Osteoblast (primary cell): ENCODE measurements around the gene CD46. TPM values are rescaled to one million over a fixed set of nuclear protein-coding genes. Genes with fewer than 3 reads are reported as not detected.

ENCODE experiments used
- DNase-seq: peaks from one replicate; pipeline ENCODE4 v3.0.0; 2011; ENCODE audit warnings: low spot score, mixed read lengths; ENCODE audit not compliant: insufficient read length; ENCODE audit errors: missing footprints
- H2AFZ ChIP-seq: 2 replicates; pipeline ENCODE4 v1.6.0; 2011; ENCODE audit warnings: mild to moderate bottlenecking, low read length
- H3K27ac ChIP-seq: 2 replicates; pipeline ENCODE4 v1.5.1; 2011; ENCODE audit warnings: mild to moderate bottlenecking, low read depth, low read length, moderate library complexity
- H3K27me3 ChIP-seq: 2 replicates; pipeline ENCODE4 v1.6.0; 2012; ENCODE audit warnings: mild to moderate bottlenecking, control low read depth, inconsistent platforms, low read length, moderate library complexity; ENCODE audit not compliant: insufficient read depth
- H3K36me3 ChIP-seq: 2 replicates; pipeline ENCODE4 v1.5.1; 2011; ENCODE audit warnings: mild to moderate bottlenecking, low read length, control low read depth, moderate library complexity; ENCODE audit not compliant: insufficient read depth
- H3K4me1 ChIP-seq: 2 replicates; pipeline ENCODE4 v1.5.1; 2011; ENCODE audit warnings: mild to moderate bottlenecking, low read length, control low read depth, moderate library complexity; ENCODE audit not compliant: insufficient read depth
- H3K4me2 ChIP-seq: 2 replicates; pipeline ENCODE4 v1.6.0; 2011; ENCODE audit warnings: mild to moderate bottlenecking, low read length; ENCODE audit not compliant: insufficient read depth
- H3K4me3 ChIP-seq: fragments of 200-600 bp; sonication (generic); 3 replicates; pipeline ENCODE4 v1.5.1; 2012; ENCODE audit warnings: mild to moderate bottlenecking, low read length, inconsistent platforms; ENCODE audit not compliant: insufficient read depth
- H3K79me2 ChIP-seq: 2 replicates; pipeline ENCODE4 v1.6.0; 2012; ENCODE audit warnings: mild to moderate bottlenecking, low read length, control low read depth, inconsistent platforms; ENCODE audit not compliant: insufficient read depth
- H3K9me3 ChIP-seq: 2 replicates; pipeline ENCODE4 v1.5.1; 2011; ENCODE audit warnings: low read depth, low read length, control low read depth
- H4K20me1 ChIP-seq: 2 replicates; pipeline ENCODE4 v1.6.0; 2012; ENCODE audit warnings: mild to moderate bottlenecking, low read length, control low read depth; ENCODE audit not compliant: insufficient read depth
- total RNA-seq: library from RNA; depleted of rRNA; stranded (reverse); fragments of >200 nt; gene quantifications from 2 replicates; pipeline ENCODE4 v1.2.3, GENCODE V29; 2012
- TF ChIP-seq, protein P1 (sequence below): IDR thresholded peaks from 2 replicates; pipeline ENCODE4 v1.5.1; 2011; ENCODE audit warnings: mild to moderate bottlenecking, low read depth, low read length, moderate library complexity; ENCODE audit errors: extremely low read depth

Gene CD46
- total RNA-seq, 1 donor, result 92.6 TPM

GRCh38 chr1:207811920-207812720 is 60.3 kb downstream of the CD46 start:
- peaks cover 24% of the 10 kb centered on the region for H3K4me1 ChIP-seq
- no peak overlapping the region for H3K4me2 ChIP-seq
- H3K79me2 ChIP-seq, result peaks cover 11% of the 10 kb centered on the region
- peaks cover 30% of the 10 kb centered on the region for H3K36me3 ChIP-seq
- DNase-seq, result peak; percentile 81
- no peaks in the 10 kb centered on the region for H3K27me3 ChIP-seq
- no peaks in the 10 kb centered on the region for H4K20me1 ChIP-seq
- no peak overlapping the region for H2AFZ ChIP-seq
- H3K27ac ChIP-seq, result no peak overlapping the region
- TF ChIP-seq, protein P1, sequence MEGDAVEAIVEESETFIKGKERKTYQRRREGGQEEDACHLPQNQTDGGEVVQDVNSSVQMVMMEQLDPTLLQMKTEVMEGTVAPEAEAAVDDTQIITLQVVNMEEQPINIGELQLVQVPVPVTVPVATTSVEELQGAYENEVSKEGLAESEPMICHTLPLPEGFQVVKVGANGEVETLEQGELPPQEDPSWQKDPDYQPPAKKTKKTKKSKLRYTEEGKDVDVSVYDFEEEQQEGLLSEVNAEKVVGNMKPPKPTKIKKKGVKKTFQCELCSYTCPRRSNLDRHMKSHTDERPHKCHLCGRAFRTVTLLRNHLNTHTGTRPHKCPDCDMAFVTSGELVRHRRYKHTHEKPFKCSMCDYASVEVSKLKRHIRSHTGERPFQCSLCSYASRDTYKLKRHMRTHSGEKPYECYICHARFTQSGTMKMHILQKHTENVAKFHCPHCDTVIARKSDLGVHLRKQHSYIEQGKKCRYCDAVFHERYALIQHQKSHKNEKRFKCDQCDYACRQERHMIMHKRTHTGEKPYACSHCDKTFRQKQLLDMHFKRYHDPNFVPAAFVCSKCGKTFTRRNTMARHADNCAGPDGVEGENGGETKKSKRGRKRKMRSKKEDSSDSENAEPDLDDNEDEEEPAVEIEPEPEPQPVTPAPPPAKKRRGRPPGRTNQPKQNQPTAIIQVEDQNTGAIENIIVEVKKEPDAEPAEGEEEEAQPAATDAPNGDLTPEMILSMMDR, result peak; percentile 54
- no peaks in the 10 kb centered on the region for H3K9me3 ChIP-seq
- no peak overlapping the region for H3K4me3 ChIP-seq

- Histone ChIP-seq H3K79me2 (peaks cover 19% of the 10 kb centered on the region), H3K4me2 (no peak overlapping the region), H4K20me1 (peaks cover 4% of the 10 kb centered on the region), H2AFZ (no peak overlapping the region), H3K36me3 (peaks cover 31% of the 10 kb centered on the region), H3K27ac (no peak overlapping the region), H3K4me1 (peaks cover 24% of the 10 kb centered on the region), H3K27me3 (no peaks in the 10 kb centered on the region), H3K4me3 (no peak overlapping the region), H3K9me3 (no peaks in the 10 kb centered on the region)
- no peak for DNase-seq
- TF ChIP-seq, protein P1, result no peak
Measured at GRCh38 chr1:207812778-207813511, 61.1 kb downstream of the CD46 start.

- TF ChIP-seq, protein P1, result no peak
- Histone ChIP-seq H2AFZ (no peak overlapping the region), H3K9me3 (no peaks in the 10 kb centered on the region), H4K20me1 (peaks cover 4% of the 10 kb centered on the region), H3K4me1 (peaks cover 25% of the 10 kb centered on the region), H3K36me3 (peaks cover 28% of the 10 kb centered on the region), H3K4me3 (no peak overlapping the region), H3K27ac (no peak overlapping the region), H3K79me2 (peaks cover 20% of the 10 kb centered on the region), H3K4me2 (no peak overlapping the region), H3K27me3 (no peaks in the 10 kb centered on the region)
- peak; percentile 49 for DNase-seq
Measured at GRCh38 chr1:207813512-207813881, 61.6 kb downstream of the CD46 start.

DNA sequence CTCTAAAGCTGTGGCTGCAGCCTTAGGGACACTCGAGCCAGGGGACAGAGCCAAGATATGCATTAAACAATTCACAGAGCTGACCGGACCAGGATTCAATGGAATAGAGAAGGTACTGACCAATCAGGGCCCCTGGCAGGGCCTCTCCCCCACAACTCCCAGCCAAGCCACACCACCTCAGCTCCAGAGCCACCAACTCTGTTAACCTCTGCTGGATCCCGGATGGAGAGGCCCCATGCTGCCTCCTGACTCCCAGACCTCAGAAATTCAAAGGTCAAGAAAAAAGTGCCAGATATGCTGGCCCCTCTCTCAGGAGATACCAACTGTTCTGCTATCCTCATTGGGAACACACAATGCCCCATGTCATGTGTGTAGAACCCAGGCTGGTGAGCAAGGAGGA is 62.1 kb downstream of the CD46 start:
- H3K79me2 ChIP-seq, result peaks cover 20% of the 10 kb centered on the region
- H3K36me3 ChIP-seq, result peaks cover 28% of the 10 kb centered on the region
- H3K27ac ChIP-seq, result no peak overlapping the region
- peaks cover 29% of the 10 kb centered on the region for H3K4me1 ChIP-seq
- no peak overlapping the region for H3K4me3 ChIP-seq
- no peaks in the 10 kb centered on the region for H3K27me3 ChIP-seq
- no peak overlapping the region for H2AFZ ChIP-seq
- peak; percentile 62 for DNase-seq
- H3K4me2 ChIP-seq, result no peak overlapping the region
- no peaks in the 10 kb centered on the region for H3K9me3 ChIP-seq
- TF ChIP-seq, protein P1, result no peak
- H4K20me1 ChIP-seq, result peaks cover 4% of the 10 kb centered on the region
